NCI-H2107 treated with DMSO at 0.1 percent for 48 hours (cell line): ENCODE data around the gene SMYD4.
"Not testable (repeated sequence)": the region's sequence is repeated elsewhere in the genome, so short reads cannot be mapped to it uniquely, and the experiment has no call there.

ENCODE experiments used
- DNase-seq: peaks from one replicate; lab custom pipeline; 2025; ENCODE audit not compliant: unreplicated experiment; lab: John Stamatoyannopoulos, UW

The SMYD4 gene

DNA sequence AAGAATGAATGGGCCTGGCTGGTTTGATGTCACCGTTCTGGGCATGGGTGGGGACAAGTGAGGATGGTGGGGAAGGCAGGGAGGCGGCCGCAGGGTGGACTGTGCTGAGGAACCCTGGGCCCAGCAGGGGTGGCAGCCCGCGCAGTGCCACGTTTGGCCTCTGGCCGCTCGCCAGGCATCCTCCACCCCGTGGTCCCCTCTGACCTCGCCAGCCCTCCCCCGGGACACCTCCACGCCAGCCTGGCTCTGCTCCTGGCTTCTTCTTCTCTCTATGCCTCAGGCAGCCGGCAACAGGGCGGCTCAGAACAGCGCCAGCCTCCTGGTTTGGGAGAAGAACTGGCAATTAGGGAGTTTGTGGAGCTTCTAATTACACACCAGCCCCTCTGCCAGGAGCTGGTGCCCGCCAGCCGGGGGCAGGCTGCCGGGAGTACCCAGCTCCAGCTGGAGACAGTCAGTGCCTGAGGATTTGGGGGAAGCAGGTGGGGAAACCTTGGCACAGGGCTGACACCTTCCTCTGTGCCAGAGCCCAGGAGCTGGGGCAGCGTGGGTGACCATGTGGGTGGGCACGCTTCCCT, 74.4 kb downstream of the SMYD4 start:
- DNase-seq: no peak

DNA sequence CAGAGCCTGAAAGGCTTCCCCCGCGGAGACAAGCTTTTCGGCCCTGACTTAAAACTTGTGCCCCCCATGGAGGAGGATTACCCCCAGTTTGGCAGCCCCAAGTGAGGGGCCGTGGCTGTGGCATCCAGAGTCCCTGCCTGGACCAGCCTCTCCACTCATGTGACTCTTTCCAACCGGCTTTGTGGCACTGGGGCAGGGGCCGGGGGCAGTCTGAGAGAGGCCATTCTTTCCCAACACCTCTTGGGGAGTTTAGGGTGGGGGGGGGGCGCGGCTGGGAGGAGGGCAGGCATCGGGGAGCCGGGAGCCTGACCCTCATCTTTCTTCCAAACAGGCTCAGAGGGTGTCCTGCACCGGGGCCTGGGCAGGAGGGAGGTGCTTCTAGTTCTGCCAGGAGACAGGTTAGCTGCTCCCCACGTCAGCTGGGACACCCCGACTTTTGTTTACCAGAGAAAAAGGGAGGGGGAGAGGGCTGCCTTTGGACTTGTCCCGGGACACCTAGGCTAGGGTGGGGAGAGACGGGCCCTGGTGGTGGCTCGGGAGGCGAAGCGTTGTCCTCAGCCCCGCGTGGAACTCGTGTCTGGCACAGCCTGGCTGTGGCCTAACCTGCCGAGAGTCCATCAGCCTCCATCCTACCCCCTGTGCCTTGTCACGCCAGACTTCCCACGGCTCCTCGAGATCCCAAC, 75.1 kb downstream of the SMYD4 start:
- no peak for DNase-seq

DNA sequence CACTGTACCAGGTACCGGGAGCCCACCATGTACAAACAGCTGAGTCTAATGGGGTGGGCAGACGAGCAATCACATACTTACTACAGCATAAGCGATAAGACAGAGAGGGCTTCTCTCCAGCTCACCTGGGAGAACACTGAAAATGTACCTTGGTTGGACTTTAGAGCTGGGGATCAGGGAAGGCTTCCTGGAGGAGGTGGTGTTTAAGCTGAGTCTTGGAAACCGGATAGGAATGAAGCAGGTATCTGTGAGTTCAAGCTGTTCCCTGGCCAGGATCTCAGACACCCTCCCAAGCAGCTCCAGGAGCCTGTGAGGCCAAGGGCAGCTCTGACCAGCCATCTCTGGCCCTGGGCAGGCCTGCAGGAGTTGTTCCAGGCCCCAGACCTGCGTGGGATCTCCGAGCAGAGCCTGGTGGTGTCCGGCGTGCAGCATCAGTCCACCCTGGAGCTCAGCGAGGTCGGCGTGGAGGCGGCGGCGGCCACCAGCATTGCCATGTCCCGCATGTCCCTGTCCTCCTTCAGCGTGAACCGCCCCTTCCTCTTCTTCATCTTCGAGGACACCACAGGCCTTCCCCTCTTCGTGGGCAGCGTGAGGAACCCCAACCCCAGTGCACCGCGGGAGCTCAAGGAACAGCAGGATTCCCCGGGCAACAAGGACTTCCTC, 75.8 kb downstream of the SMYD4 start:
- DNase-seq: no peak

DNA sequence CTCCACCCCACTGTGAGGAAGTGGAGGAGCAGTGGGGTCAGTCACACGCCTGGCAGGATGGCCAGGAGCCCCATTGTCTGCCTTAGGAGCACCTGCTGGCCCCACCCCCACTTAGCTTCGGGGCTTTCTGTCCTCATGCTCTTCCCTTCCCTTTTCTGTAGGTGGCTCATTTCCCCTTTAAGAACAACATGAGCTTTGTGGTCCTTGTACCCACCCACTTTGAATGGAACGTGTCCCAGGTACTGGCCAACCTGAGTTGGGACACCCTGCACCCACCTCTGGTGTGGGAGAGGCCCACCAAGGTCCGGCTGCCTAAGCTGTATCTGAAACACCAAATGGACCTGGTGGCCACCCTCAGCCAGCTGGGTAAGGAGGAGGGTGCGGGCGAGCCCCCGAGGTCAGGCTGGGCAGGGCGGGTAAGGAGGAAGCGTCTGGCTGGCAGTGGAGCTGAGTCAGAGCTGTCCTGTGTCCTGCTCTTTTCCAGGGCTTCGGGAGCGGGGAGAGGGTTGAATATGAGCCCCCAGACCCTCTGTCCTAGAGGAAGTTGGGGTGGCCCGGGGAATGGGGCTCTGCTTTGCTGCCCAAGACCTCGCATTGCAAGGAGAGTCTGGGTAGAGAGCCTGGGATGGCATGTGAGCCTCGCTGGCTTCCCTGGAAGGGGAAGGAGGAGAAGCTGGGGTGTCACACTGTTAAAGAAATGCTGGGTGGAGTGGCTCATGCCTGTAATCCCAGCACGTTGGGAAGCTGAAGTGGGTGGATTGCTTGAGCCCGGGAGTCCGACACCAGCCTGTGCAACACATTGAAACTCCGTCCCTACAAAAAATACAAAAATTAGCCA, 77.1 kb downstream of the SMYD4 start:
- no peak for DNase-seq

DNA sequence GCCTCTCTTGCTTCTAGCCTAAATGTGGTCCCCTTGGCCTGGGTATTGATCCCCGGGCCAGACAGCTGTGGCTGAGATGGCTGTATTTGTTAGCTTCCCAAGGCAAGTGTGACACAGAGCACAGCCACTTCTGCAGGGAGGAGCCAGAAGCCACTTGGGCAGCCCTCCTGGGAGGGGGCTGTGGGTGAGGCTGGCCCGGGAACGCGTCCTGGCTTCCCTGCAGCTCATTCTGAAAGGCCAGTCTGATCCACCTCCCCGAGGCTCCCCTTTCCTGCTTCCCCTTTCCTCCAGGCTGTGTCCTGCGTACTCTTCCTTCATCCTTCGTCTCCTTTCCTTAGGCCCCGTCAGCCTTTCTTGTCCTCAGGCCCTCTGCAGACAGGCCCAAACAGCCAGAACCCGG, 79.1 kb downstream of the SMYD4 start:
- DNase-seq: no peak

DNA sequence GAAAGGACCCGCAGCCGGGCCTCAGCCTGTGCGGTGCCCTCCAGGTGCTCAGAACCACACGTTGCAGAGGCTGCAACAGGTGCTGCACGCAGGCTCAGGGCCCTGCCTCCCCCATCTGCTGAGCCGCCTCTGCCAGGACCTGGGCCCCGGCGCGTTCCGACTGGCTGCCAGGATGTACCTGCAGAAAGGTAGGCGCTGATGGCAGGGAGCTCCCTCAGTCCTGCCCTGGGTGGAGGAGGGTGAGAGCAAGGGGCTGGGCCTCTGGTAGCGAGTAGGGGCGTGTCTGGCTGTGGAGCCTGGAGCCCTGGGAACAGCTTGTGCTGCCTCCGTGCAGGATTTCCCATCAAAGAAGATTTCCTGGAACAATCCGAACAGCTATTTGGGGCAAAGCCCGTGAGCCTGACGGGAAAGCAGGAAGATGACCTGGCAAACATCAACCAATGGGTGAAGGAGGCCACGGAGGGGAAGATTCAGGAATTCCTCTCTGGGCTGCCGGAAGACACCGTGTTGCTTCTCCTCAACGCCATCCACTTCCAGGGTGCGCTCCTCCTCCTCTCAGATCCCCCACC, 82.6 kb downstream of the SMYD4 start:
- DNase-seq: no peak

DNA sequence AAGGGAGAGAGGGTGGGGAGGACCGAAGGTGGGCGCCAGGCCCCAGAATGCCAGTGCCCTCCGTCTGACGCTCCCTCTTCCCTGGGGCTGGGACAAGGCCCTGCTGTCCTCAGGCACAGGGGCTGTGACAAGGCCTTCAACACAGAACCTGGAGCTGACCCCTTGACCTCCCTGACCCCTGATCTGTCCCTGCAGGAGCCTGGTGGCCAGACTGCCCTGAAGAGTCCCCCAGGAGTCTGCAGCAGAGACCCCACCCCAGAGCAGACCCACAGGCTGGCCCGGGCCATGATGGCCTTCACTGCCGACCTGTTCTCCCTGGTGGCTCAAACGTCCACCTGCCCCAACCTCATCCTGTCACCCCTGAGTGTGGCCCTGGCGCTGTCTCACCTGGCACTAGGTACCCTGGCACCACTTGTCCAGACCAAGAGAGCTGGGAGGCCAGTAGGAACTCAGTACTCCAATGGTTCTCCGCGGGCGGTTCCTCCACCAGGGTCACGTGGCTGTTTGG, 84.1 kb downstream of the SMYD4 start:
- no peak for DNase-seq

DNA sequence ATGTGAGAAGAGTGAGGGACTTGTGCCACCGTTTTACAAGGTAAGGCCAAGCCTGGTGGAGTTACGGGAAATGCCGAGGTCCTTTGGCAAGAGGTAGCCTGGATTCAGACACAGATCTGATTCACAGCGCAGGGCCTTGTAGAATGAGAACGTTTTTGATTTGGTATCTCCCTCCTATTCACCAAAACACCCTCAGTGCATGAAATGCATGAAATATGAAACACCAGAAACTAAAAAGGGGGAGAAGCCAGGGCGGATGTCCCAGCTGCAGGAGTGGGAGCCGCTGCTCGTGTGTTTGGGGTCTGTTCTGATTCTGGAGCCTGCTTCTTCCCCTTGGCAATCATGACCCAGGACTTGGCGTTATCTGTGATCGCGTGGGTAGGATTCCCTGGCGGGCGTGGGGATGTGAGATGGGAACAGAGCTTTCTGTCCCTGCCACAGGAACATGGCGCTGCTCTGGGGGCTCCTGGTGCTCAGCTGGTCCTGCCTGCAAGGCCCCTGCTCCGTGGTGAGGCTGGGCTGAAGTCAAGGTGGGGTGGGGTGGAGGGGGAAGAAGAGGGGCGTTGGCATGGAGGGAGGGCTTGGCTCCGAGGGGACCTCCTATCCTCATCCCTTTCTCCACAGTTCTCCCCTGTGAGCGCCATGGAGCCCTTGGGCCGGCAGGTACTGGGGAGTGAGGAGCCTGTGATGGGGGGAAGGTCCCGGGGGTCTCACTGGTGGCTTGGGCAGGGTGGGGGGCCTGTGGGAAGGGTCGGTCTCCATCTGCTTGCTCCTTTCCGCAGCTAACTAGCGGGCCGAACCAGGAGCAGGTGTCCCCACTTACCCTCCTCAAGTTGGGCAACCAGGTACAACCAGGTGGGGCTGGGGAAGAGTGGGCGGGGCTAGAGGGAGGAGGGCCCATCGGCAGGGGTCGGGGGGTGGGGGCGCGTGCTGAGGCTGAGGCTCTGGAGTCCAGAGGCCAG, 84.9 kb downstream of the SMYD4 start:
- no peak for DNase-seq

DNA sequence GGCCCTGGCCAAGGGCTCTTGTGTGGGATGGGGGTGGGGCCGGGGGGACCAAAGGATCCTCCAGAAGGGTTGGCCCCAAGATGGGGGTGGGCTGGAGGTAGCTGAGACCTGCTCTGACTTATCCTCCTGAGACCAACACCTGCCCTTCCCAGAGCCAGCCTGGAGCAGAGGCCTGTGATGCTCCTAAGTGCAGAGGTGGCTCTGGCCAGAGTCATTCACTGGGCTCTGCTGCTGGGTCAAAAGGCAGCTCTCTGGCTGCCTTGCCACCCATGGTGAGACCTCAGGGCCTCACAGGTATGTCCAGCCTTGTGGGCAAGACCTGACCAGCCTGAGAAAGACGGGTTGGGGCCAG, 86.6 kb downstream of the SMYD4 start:
- DNase-seq: no peak

DNA sequence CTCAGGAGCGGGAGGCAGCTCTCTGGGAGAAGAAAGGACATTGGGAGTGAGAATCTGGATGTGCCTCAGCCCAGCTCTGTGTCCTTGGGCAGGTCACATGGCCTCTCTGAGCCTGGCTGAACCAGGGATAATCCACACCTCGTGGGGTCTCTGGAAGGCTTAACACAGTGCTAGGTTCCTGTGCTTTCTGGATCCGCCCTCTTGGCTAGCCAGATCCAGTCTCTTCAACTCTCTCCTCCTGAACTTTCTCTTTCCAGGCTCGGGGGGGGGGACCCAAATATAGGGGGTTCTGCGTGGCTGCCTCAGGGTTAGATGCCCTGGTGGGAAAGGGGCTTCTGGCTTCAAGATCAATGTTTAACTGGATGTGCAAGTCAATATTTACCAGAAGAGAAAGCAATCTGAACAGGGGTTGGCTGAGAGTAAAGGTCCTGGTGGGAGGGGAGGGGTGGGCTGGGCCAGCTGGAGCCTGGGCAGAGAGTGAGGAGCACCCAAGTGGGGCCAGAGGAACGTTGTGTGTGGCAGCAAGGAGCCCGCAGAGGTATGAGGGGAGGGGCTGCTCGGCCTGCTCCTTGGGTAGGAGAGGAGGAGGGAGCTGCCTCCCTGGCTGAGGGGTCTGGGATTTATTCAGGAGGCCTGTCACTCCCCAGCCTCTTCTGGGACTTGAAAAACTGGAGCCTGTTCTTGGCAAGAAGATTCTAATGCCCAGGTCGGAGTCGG, 87.2 kb downstream of the SMYD4 start, which contains the start of gene SERPINF2:
Gene SERPINF2 (plus strand): TSS at position 501 of the 717 bp plus-strand sequence. CDS start 2,125 bp downstream, outside the sequence.
- DNase-seq: no peak

DNA sequence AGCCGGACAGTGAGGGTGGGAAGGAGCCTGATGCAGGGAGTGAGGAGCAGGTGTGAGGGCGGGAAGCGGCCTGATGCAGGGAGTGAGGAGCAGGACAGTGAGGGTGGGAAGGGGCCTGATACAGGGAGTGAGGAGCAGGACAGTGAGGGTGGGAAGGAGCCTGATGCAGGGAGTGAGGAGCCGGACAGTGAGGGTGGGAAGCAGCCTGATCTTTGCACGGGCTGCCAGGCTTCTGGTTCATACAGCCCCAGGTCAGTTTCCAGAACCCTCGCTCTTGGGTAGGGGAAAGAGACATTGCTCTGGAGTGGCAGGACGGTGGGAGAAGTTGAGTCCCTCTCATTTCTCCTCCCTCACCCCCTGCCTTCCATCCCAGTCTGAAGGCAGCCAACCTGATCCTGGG, 87.8 kb downstream of the SMYD4 start:
- not testable (repeated sequence) for DNase-seq

DNA sequence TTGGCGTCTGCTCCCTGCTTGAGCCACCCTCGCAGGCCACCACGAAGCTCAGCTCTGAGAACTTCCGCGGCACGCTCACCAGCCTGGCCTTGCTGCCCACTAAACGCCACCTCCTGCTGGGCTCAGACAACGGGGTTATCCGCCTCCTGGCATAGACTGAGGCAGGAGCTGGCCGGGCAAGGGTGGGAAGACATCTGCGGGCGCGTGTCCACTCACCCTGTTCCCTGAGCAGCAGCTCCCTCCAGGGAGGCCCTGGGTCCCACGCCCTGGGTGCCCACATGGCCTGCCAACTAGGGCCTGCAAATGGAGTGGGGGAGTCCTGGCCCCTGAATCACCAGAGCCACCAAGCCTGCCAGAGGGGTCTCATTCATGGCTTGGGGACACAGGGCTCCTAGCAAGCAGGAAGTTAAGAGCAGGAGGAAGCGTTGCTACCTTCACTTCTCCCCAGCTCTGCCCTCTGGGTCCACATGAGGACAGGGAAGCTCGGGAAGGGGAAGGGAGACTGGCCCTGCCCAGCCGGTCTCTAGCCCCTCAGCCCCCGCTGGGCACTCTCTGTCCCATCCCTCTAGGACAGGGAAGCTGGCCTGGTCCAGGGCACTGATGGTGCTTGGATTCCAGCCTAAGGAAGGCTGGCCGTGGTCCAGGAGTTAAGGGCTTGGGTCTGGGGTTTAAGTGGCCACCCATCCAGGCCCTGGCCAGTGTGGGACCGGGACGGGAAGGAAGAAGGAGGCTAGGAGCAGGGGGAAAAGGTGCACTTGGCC, 92.0 kb downstream of the SMYD4 start:
- no peak for DNase-seq

DNA sequence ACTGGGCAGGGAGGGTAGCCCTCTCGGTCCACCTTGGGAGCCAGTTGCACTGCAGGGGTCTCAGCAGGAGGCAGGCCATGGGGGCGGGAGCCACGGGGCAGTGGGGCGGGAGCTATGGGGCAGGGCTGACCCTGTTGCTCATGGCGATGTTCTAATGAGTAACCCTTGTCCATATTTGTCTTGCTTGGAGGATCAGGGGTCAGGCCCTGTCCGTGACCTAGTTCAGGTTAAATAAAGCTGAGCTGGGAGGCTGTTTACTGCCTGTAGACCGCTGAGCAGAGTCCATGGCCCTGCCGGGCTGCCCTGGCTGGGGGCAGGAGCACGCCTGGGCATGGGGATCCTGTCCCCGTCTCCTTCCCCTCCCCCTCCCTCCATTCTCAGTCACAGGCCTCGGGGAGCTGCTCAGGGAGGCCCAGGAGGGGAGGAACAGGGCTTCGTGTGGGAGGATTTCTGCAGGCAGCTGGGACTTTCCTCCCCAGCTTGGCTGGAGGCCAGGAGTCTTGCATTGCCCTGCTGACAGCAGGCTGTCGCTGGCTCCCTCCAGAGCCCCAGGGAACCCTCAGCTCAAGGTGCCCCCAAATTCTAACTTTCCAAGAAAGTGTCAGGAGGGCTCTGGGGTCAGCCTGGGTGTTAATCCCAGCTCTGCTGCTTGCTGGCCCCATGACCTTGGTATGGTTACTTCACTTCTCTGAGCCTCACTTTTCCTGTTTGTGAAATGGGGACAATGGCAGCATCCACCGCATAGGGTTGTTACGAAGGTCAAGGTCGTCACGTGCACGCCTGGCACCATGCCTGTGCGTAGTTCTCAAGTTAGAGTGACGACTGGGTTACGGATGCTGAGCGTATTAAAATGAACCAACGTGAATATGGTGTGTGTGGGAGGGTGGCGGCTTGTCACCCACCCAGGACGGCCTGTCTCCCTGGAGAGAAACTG, 93.1 kb downstream of the SMYD4 start:
- DNase-seq: no peak

DNA sequence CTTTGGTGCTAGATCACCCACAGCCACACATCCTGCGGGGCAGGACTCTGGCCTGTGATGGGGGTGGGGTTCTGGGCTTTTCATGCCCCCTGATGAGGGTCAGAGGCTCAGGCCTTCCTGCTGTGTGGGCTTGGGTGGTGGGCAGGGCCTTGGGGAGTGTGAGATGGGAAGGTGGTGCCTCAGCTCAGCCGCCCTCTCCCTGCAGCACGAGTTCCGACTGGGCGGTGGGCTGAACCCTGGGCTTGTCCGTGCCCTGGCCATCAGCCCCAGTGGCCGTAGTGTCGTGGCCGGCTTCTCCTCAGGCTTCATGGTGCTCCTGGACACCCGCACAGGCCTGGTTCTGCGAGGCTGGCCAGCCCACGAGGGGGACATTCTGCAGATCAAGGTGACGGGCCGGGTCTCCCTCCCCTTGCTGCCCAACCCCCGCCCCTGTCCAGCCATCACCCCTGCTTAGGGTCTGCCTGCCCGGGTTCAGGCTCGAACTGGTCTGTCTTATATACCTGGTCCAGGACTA, 93.8 kb downstream of the SMYD4 start:
- DNase-seq: no peak

DNA sequence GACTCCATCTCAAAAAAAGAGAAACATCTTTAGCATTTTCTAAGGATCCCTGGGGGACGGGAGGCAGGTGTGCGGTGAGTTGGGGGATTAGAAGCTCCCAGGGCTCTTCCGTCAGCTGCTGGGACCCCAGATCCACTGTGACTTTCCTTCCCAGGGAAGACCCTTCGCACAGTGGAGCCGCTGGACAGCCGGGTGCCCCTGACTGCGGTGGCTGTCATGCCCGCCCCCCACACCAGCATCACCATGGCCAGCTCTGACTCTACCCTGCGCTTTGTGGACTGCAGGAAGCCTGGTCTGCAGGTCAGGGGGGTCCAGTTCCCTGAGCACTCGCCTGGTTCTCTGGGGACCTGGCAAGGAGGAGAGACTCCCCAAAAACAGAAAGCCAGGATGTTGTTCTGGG, 94.3 kb downstream of the SMYD4 start:
- no peak for DNase-seq

DNA sequence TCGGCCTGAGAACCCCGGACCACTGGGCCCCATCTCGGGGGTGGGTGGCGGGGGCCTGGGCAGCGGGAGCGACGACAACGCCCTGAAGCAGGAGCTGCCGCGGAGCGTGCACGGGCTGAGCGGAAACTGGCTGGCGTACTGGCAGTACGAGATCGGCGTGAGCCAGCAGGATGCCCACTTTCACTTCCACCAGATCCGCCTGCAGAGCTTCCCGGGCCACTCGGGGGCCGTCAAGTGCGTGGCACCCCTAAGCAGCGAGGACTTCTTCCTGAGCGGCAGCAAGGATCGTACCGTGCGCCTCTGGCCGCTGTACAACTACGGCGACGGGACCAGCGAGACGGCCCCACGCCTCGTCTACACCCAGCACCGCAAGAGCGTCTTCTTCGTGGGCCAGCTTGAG, 95.9 kb downstream of the SMYD4 start:
- no peak for DNase-seq

DNA sequence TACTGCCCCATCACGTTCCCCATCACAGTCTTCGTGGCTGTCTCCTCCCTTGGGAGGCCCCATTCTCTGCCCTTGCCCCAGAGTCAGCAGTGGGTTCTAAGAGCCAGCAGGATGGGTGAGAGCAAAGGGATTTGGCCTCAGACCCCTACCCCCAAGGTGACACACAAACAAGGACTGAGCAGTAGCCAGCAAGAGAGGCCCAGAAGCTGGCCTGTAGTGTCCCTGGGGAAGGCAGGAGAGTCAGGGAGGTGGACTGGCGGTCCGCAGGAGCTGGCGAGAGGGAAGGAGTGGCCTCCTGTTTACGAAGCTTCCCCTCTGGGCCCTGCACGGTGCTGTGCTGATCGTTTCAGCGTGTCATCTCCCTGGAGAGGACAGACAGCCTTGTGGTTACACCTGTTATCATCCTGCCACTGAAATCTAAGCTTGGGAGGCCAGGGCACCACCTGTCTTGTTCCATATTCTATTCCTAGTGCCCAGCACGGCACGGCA, 96.8 kb downstream of the SMYD4 start:
- DNase-seq: no peak
